HTERT RPE-1 (cell line): Measurements from ENCODE around the gene RAD50.
"Not testable (repeated sequence)": the region's sequence is repeated elsewhere in the genome, so short reads cannot be mapped to it uniquely, and the experiment has no call there.

ENCODE experiments used
- in situ Hi-C: fragments of 300-500 bp; cut with MboI; formaldehyde crosslinking; loops from 4 replicates; pipeline ENCODE4 v1.14.3; 2020; ENCODE audit warnings: low sequenced_read_pairs

Gene RAD50

DNA sequence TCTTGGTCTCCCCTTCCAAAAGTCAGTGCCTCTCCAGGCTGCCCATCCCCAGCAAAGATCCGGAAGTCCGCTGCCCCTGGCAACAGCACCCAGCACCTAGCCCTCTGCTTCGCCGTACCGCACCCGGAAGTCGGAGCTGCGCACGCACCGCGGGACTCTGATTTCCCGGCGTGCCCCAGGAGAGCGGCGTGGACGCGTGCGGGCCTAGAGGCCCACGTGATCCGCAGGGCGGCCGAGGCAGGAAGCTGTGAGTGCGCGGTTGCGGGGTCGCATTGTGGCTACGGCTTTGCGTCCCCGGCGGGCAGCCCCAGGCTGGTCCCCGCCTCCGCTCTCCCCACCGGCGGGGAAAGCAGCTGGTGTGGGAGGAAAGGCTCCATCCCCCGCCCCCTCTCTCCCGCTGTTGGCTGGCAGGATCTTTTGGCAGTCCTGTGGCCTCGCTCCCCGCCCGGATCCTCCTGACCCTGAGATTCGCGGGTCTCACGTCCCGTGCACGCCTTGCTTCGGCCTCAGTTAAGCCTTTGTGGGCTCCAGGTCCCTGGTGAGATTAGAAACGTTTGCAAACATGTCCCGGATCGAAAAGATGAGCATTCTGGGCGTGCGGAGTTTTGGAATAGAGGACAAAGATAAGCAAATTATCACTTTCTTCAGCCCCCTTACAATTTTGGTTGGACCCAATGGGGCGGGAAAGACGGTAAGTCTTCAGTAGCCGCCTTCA is at the start of gene RAD50:
Gene RAD50 (plus strand): TSS at position 215 of the 715 bp plus-strand sequence. CDS start 348 bp downstream, at position 563.
- in situ Hi-C loops: no loop called here

DNA sequence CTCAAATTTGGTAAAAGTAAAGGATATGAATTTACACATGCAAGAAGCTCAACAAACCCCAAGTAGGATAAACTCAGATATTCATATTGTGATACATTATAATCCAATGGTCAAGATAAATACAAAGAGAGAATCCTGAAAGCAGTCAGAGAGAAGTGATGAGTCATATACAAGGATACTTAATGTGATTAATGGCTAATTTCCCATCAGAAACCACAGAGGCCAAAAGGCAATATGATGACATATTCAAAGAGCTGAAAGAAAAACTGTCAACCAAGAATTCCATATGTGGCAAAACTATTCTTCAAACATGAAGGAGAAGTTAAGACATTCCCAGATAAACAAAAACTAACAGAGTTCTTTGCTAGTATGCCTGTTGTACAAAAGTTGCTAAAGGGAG is 46.7 kb upstream of the RAD50 start:
- in situ Hi-C loops: no loop called here

DNA sequence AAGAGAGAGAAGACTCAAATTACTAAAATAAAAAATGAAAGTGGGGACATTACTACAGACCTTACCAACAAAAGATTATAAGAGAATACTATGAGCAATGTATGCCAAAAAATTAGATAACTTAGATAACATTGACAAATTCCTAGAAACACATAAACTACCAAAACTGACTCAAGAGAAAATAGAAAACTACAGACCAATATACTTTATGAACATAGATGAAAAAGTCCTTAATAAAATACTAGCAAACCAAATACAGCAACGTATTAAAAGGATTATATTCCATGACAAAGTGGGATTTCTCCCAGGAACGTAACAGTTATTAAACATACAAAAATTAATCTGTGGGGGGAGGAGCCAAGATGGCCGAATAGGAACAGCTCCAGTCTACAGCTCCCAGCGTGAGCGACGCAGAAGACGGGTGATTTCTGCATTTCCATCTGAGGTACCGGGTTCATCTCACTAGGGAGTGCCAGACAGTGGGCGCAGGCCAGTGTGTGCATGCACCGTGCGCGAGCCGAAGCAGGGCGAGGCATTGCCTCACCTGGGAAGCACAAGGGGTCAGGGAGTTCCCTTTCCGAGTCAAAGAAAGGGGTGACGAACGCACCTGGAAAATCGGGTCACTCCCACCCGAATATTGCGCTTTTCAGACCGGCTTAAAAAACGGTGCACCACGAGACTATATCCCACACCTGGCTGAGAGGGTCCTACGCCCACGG is 43.0 kb upstream of the RAD50 start:
- in situ Hi-C loops: not testable (repeated sequence)

DNA sequence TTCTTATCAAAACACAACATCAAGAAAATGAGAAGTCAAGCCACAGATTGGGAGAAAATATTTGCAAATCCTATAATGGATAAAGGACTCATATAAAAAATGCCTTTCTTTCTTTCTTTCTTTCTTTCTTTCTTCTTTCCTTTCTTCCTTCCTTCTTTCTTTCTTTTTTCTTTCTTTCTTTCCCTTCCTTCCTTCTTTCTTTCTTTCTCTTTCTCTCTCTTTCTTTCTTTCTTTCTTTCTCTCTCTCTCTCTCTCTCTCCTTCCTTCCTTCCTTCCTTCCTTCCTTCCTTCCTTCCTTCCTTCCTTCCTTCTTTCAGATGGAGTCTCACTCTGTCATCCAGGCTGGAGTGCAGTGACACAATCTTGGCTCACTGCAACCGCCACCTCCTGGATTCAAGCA is 34.7 kb upstream of the RAD50 start:
- in situ Hi-C loops: not testable (repeated sequence)

DNA sequence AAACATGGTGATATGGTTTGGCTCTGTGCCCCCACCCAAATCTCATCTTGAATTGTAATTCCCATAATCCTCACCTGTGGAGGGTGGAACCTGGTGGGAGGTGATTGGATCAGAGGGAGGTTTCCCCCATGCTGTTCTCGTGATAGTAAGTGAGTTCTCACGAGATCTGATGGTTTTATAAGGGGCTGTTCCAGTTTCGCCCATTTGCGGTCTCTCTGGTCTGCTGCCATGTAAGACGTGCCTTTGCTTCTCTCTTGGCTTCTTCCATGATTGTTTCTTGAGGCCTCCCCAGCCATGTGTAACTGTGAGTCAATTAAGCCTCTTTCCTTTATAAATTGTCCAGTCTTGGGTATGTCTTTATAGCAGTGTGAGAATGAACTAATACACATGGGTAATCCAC is 31.9 kb upstream of the RAD50 start:
- in situ Hi-C loops: not testable (repeated sequence)

DNA sequence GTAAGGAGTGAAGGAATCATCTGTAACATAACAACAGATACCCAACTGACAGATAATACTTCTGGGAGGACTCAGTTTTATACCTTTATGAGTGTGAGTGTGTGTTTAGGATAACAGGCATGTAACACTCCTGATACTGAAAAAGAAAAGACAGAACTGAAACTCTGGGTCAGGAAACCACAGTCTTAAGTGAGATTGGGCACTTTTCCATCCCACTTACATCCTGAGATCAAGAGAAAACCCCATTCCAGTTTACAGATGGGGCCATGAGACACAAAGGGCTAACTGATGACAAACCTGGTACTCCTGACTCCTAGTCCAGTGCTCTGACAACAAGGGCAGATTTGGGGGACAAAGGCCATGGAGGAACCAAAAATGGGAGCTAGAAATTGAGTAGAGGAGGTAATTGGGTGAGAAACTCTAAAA is 31.5 kb upstream of the RAD50 start:
- in situ Hi-C loops: no loop called here

DNA sequence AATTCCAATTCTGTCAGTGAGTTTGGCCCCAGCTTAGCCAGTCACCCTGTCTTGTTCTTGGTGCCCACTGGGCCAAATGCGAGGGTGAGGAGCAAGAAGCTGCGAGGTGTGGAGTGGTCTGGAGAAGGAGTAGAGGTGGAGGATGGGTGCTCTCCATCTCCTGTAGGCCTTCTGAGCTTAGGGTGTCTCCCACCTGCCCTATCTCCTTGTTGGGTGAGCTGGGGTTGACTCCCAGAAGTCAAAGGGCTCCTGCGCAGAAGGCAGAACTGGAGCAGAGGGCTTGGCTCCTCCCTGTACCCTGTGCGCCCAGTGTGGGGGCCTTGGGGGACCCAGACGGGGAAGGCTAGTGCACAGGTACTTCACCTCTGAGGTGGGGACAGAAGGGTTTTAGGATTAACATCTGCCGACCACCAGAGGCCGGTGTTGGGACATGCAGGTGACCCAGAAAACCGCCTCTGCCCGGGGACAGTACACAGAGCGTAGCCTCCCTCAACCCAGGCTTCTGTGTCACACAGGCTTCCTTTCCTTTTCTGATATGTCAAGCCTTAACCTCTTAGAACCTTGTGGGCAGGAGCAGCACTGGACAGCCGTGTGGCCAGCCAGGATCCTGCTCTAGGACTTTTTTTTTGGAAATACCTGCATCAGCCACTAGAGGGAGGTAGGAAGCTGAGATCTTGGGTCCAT is 30.3 kb upstream of the RAD50 start:
- in situ Hi-C loops: no loop called here

DNA sequence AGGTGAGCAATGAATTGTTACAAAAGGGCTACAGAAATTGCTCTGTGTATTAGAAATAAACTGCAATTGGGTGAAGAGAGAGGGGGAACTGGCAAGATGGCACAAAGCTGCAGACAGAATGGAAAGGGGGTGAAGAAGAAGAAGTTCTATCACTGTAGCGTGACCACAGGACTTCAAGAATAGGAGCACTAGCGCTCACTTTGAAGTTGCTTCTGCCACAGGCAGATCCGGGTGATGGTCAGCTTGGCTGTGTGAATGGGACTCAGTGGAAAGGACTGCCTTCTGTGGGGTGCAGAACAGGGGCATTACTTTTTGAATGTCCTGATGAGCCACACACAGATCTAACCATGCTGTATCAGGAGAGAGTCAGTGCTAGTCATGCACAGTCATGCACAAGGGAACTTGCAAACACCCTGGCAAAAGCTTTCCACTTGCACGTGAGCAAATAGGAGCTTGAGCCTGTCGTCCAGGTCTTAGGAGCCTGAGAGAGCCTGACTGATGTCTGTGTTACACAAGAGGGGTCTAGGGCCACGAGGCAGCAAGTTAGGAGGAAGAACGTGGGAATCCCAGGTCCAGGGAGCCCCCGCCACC is 29.7 kb upstream of the RAD50 start:
- in situ Hi-C loops: no loop called here

DNA sequence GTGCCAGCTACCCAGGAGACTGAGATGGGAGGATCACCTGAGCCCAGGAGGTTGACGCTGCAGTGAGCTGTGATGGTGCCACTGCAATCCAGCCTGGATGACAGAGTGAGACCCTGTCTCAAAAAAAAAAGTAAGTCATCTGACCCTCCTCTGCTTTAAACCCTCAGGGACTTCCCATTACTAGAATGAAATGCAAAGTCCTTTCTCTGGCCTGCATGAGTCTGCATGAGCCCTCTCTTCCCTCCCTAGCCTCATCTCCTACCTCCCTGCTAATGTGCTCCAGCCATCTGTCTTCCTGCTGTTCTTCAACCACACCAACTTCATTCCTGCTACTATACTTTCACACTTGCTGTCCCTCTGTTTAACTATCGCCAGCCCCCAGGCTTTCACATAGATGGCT is 28.8 kb upstream of the RAD50 start:
- in situ Hi-C loops: no loop called here

DNA sequence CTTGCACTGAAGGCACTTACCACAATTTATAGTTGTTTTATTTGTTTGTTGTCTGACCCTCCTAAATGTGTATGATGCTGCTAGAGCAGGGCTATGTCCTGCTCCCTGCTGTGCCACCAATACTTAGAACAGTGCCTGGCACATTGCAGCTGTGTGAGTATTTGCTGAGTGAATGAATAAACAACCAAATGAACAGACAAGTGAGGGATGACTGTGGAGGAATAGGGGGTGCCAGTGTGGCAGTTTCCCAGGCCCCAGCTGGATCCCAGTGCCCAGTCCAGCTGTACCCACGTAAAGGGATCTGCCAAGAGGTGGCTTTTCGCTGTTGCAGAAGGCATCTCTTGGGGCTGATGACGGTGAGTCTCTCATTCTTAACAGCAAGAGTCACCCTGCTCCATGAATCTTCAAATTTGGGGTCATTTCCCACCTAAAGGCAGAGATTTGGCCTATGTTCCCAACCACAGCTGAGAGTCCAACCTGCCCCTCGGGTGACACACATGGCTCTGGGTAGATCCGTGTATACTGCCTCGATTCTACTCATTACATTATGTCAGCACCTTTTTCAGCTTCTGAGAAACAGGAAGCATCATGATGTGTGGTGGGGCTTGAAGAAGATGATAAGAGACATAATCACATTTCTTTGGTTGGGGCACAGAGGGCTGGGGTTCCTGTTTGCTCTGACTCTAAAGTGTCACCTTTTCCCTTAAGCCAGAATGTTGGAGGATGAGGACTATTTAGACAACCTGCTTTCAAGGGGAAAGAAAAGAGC is 27.7 kb upstream of the RAD50 start:
- in situ Hi-C loops: no loop called here

DNA sequence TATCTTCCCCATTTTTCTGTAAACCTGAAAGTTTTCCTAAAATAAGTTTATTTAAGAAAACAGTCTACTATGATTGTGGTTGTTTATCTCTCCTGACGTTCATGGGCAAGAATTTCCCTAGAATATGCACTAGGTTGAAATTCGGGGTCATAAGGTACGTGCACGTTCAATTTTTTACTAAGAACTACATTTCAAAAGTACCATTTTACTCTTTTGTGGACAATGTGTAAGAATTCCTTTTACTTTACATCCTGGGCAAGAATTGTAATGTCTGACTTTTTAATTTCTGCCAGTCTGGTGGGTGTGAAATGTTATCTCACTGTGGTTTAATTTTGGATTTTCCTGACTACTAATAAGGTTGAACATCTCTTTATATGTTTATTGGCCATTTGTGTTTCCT is 25.8 kb upstream of the RAD50 start:
- in situ Hi-C loops: no loop called here

DNA sequence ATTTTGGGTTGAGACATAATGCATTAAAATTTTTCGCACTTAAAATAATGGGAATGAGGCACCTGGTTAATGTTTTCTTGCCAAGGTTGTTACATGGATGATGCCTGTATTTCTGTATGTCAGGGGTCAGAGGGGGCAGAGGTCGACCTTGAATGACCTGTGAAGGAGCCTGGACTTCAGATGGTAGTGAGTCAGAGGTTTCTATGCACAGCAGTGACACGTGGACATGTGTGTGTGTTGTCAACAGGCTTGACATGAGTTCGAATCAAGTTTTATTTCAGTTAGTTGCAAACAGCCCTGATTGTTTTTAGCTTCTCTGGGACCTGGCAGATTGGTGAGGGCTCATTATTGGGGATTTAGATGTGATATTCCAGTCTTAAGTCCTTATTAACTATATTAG is 17.1 kb upstream of the RAD50 start:
- in situ Hi-C loops: no loop called here

DNA sequence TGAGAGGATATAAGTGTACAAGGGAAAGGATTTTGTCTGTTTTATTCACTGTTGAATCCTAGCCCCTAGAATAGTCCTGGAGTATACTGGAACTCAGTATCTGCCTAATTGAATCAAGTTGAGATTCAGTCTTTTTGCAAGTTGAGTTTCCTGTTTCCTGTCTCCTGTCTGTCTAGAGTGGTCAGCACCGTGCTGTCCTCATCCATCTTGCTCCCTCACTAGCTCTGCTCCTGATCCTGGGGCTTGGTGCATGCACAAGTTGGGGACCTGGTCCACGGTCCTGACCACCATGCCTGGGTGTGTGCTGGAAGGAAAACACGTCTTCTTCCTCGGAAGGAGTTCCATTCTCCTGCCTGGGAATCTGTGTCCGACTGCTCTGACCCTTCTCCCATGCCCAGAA is 16.6 kb upstream of the RAD50 start:
- in situ Hi-C loops: no loop called here

DNA sequence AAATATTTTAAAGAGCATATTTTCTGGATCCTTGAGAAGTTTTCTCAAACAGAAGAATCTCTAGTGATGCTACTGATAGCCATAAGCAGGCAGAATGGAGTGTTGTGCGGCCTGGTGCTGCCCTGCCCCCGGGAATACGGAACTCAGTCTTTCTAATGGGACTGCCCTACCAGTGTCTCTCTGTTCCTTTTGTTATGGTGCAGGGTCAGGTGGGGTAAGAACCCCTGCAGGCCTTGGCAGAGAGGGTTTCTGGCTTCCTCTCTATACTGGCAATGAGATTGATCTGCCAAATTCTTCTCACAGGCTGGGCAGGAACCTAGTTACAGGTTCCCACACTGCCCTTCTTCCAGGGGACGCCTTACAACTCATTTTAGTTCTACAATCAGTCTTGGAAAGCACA is 16.0 kb upstream of the RAD50 start:
- in situ Hi-C loops: no loop called here

DNA sequence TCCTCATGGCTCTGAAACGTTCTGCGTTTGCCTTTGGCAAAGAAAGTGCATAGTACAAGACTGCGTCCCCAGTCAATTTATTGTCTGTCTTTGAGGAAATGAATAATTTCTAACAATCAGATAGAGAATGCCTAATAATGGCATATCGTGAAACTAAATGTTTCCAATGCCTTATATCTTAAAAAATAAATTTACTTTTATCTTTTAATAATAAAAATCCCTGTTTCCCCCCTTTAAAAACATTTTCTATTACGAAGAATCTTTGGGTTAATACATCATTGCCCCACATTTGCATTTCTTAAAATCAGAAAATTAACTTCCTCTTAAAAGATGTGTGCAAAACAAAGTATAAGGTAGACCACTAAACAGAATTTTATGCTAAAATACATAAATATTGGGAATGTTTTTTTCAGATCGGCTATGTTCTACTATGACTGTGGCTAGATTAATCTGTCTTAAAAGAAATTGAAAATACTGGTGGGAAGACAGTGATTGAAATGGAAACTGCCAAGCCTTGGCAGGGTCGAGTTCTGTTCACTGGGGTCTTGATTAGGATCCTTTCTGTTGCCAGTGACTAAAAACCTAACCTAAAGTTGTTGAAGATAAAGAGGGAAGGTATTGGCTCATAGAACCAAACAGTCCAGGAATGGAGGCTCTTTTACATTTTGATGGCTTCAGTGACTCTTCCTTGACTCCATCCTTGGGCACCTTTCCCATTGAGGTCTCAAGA is 13.1 kb upstream of the RAD50 start, which contains the start of gene IL5:
Gene IL5 (minus strand): TSS at position 51 of the 730 bp plus-strand sequence. CDS start 44 bp downstream, at position 7.
- in situ Hi-C loops: no loop called here

DNA sequence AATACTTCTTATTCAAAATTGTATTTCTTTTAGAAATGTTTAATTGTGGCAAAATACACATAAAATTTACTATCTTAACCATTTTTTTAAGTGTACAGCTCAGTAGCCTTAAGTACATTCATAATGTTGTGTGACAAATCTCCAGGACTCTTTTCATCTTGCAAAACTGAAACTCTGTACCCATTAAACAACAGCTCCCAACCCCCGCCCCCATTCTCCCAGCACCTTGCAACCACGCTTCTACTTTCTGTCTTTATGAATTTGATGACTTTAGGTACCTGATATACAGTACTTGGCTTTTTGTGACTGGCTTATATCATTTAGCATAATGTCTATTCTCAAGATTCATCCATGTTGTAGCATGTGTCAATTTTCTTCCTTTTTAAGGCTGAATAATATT is 10.7 kb upstream of the RAD50 start:
- in situ Hi-C loops: no loop called here

DNA sequence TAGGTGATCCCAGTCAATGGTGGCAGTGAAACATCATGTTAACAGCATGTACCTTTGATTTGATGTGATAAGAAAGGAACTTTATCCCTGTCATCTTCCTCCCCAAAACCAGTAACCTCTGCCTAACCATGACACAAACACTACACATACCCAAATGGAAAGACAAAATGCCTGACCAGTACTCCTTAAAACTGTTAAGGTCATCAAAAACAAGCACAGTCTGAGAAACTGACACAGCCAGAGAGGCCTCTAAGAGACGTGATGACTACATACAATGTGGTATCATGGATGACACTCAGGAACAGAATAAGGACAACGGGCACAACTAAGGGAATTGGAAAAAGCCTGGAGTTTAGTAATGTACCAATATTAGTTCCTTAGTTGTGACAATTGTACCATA is 9.5 kb upstream of the RAD50 start:
- in situ Hi-C loops: no loop called here

DNA sequence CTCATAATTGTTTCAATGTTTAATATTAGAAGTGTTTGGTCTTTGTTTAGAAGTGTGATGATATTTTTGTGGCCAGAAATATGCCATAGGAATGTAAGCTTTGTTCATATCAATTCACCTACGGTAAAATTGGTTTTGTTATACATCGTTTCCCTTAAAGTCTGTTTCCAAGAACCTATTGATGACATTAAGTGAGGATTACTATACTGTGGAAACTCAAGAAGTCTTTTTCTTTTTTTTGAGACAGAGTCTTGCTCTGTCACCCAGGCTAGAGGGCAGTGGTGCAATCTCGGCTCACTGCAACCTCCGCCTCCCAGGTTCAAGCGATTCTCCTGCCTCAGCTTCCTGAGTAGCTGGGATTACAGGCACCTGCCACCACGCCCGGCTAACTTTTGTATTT is 7.9 kb upstream of the RAD50 start:
- in situ Hi-C loops: not testable (repeated sequence)

DNA sequence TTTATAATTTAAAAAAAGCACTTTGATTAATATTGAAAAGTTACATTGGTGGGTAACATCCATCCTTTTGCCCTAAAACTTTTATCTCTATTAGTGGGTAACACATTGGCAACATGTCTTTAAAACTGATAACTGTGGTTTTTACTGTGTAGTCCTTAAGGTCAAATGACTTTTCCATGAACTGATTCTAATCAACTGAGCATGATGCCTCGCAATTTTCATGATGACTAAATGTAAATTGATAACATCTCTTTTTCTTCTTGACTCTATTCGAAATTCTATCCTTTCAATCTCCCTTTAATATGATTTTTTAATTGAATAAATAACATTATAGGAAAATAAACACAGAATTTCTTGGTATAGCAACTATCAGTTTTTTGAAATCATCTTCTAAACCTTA is 7.2 kb upstream of the RAD50 start:
- in situ Hi-C loops: no loop called here

DNA sequence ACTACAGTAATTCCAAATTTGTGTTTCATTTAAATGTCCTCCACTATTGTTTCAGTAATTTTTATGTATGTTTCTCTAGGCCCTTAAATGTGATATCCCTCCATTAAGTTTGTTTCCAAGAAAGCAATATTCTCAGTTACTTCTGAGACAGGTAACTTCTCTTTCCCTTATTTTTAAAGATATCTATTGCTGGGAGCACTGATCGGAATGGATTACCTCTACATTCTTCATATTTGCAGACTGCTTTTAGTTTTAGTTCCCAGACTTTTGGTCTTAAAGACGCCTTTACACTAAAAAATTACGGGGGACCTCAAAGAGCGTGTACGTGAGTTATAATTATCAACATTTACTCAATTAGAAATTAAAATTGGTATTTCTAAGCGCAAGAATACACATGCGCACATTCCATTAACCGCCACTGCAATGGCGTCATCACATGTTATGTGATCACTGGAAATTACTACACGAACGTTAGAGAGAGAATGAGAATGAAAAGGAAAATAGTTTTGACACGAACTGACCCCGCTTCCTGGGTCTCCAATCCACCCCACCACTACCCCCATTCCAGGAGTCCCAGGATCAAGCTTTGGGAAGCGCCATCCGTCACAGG is 519 bp upstream of the RAD50 start:
- in situ Hi-C loops: no loop called here
